Lower leg skin (tissue), 3 donors: ENCODE results near the gene PACSIN3.

ENCODE experiments used
- POLR2A ChIP-seq, 2 donors: fragments of 450-650 bp; IDR thresholded peaks; one replicate each; pipeline ENCODE4 v1.6.1; 2016 to 2017; ENCODE audit warnings: antibody characterized with exemption in 2 of 2, mild to moderate bottlenecking in 1 of 2, moderate library complexity in 1 of 2
- TF ChIP-seq, protein P1 (sequence below), 3 donors: fragments of 450-650 bp; IDR thresholded peaks; one replicate each; pipeline ENCODE4 v1.5.1; 2016; ENCODE audit warnings: antibody characterized with exemption in 3 of 3, mild to moderate bottlenecking in 3 of 3, moderate library complexity in 2 of 3

DNA sequence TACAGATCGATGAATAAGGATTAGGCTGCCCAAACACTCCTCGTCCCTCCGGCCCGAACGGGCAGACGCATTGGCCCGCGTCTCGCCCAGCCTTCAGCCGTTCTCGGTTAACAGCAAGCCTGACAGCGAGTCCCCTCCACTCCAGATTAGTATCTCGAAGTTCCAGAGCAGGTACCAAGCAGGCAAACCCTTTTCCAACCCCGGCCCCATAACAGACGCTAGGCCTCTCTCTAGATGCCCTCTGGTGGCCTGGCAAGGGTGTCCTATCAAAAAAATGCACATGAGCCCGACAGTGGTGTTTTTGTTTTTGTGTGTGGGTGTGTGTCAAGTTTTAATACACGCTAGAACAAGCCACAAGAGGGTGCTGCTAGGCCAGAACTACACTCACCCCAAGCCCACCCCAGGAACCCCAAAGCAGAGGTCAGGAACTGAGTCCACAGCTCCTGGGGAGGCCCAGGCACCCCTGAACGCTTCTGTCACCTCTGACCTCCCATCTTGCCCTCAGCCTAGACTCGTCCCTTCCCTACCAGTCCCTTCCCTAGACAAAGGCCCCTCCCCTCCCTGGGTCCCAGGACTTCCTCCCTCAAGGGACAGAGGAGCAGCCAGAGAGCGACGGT, 8.9 kb downstream of the PACSIN3 start:
- no peak for TF ChIP-seq POLR2A (IDR thresholded peaks at IDR 0.05)
- TF ChIP-seq, protein P1, sequence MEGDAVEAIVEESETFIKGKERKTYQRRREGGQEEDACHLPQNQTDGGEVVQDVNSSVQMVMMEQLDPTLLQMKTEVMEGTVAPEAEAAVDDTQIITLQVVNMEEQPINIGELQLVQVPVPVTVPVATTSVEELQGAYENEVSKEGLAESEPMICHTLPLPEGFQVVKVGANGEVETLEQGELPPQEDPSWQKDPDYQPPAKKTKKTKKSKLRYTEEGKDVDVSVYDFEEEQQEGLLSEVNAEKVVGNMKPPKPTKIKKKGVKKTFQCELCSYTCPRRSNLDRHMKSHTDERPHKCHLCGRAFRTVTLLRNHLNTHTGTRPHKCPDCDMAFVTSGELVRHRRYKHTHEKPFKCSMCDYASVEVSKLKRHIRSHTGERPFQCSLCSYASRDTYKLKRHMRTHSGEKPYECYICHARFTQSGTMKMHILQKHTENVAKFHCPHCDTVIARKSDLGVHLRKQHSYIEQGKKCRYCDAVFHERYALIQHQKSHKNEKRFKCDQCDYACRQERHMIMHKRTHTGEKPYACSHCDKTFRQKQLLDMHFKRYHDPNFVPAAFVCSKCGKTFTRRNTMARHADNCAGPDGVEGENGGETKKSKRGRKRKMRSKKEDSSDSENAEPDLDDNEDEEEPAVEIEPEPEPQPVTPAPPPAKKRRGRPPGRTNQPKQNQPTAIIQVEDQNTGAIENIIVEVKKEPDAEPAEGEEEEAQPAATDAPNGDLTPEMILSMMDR (IDR thresholded peaks at IDR 0.05): peak in 1 of 3 donors; percentile 43
